Neuronal stem cell (in vitro differentiated cells): ENCODE results near the gene METTL16.
"Not testable (repeated sequence)": the region's sequence is repeated elsewhere in the genome, so short reads cannot be mapped to it uniquely, and the experiment has no call there.

ENCODE experiments used
- DNase-seq: peaks from one replicate; pipeline ENCODE4 v3.0.0-alpha.2; 2013; ENCODE audit warnings: low spot score
- H2AFZ ChIP-seq: one replicate; pipeline ENCODE4 v1.6.1; 2013; ENCODE audit warnings: mild to moderate bottlenecking, low read length, inconsistent platforms
- H2AK5ac ChIP-seq: 2 replicates; pipeline ENCODE4 v1.6.1; 2013; ENCODE audit warnings: low read depth, mild to moderate bottlenecking, inconsistent platforms, low read length, moderate library complexity, mixed read lengths
- H2BK120ac ChIP-seq: 2 replicates; pipeline ENCODE4 v1.6.1; 2013; ENCODE audit warnings: low read depth, mild to moderate bottlenecking, inconsistent platforms, low read length, moderate library complexity, mixed read lengths
- H2BK12ac ChIP-seq: one replicate; pipeline ENCODE4 v1.6.1; 2013; ENCODE audit warnings: low read length, inconsistent platforms
- H2BK15ac ChIP-seq: 2 replicates; pipeline ENCODE4 v1.6.1; 2013; ENCODE audit warnings: mild to moderate bottlenecking, low read length, inconsistent platforms, mixed read lengths
- H2BK5ac ChIP-seq: one replicate; pipeline ENCODE4 v1.6.1; 2013; ENCODE audit warnings: inconsistent platforms, mild to moderate bottlenecking, low read length, moderate library complexity
- H3K14ac ChIP-seq: one replicate; pipeline ENCODE4 v1.6.1; 2013; ENCODE audit warnings: low read length, inconsistent platforms
- H3K18ac ChIP-seq: 2 replicates; pipeline ENCODE4 v1.6.1; 2013; ENCODE audit warnings: low read length, inconsistent platforms
- H3K23ac ChIP-seq: 2 replicates; pipeline ENCODE4 v1.6.1; 2013; ENCODE audit warnings: low read depth, mild to moderate bottlenecking, mixed read lengths, low read length, inconsistent platforms; ENCODE audit not compliant: poor library complexity
- H3K27ac ChIP-seq: replicated peaks from 3 replicates; pipeline ENCODE4 v1.5.1; 2013; ENCODE audit warnings: low read length, inconsistent platforms
- H3K27me3 ChIP-seq, 3 experiments: 2 replicates each; pipeline ENCODE4 v1.6.1; 2013; ENCODE audit warnings: low read length in 3 of 3, mild to moderate bottlenecking in 2 of 3, inconsistent platforms in 1 of 3, low read depth in 1 of 3, mixed read lengths in 1 of 3, moderate library complexity in 1 of 3; ENCODE audit not compliant: control insufficient read depth in 3 of 3, insufficient read depth in 3 of 3
- H3K36me3 ChIP-seq, 2 donors: replicated peaks in 1 of 2; 2 replicates each; pipeline ENCODE4 v1.6.1; 2013; ENCODE audit warnings: low read length in 2 of 2; ENCODE audit not compliant: control insufficient read depth in 2 of 2, insufficient read depth in 2 of 2
- H3K4ac ChIP-seq: 2 replicates; pipeline ENCODE4 v1.6.1; 2013; ENCODE audit warnings: inconsistent platforms, mild to moderate bottlenecking, low read length, moderate library complexity
- H3K4me1 ChIP-seq, 2 donors: 1 replicate in 1 of 2; 2 replicates in 1 of 2; pipeline ENCODE4 v1.6.1; 2013; ENCODE audit warnings: low read length in 2 of 2, low read depth in 1 of 2; ENCODE audit not compliant: control insufficient read depth in 2 of 2, insufficient read depth in 1 of 2
- H3K4me2 ChIP-seq: one replicate; pipeline ENCODE4 v1.6.1; 2013; ENCODE audit warnings: mild to moderate bottlenecking, low read length, inconsistent platforms; ENCODE audit not compliant: insufficient read depth, poor library complexity, severe bottlenecking
- H3K4me3 ChIP-seq, 2 donors: 2 replicates each; pipeline ENCODE4 v1.5.1; 2013; ENCODE audit warnings: low read length in 2 of 2, mild to moderate bottlenecking in 2 of 2, inconsistent platforms in 1 of 2, moderate library complexity in 1 of 2
- H3K79me1 ChIP-seq: one replicate; pipeline ENCODE4 v1.6.1; 2013; ENCODE audit warnings: low read depth, mild to moderate bottlenecking, inconsistent platforms, low read length, moderate library complexity
- H3K9ac ChIP-seq: one replicate; pipeline ENCODE4 v1.6.1; 2013; ENCODE audit warnings: mild to moderate bottlenecking, low read depth, low read length, inconsistent platforms; ENCODE audit not compliant: poor library complexity
- H3K9me3 ChIP-seq, 2 donors: replicated peaks in 1 of 2; 2 replicates each; pipeline versions ENCODE3 to v1.6.1; 2013; ENCODE audit warnings: low read length in 2 of 2, mild to moderate bottlenecking in 2 of 2, inconsistent platforms in 1 of 2, low read depth in 1 of 2, mixed read lengths in 1 of 2, moderate library complexity in 1 of 2; ENCODE audit not compliant: control insufficient read depth in 2 of 2, insufficient read depth in 1 of 2
- H4K8ac ChIP-seq: one replicate; pipeline ENCODE4 v1.6.1; 2013; ENCODE audit warnings: low read depth, mild to moderate bottlenecking, inconsistent platforms, low read length, moderate library complexity
- H4K91ac ChIP-seq: one replicate; pipeline ENCODE4 v1.6.1; 2013; ENCODE audit warnings: low read length, low read depth, mild to moderate bottlenecking, inconsistent platforms; ENCODE audit not compliant: poor library complexity
- WGBS, 2 donors: extraction: QIAGEN DNeasy Blood & Tissue Kit; methylation state at CpG; one replicate each; pipeline ENCODE4 v1.1.7; 2013; ENCODE audit warnings: missing lambda C conversion rate in 2 of 2, mixed read lengths in 1 of 2; ENCODE audit not compliant: insufficient read length in 2 of 2, insufficient replicate concordance in 1 of 2; ENCODE audit errors: extremely low coverage in 2 of 2; 5-methylcytosine and 5-hydroxymethylcytosine counted together

The METTL16 gene

DNA sequence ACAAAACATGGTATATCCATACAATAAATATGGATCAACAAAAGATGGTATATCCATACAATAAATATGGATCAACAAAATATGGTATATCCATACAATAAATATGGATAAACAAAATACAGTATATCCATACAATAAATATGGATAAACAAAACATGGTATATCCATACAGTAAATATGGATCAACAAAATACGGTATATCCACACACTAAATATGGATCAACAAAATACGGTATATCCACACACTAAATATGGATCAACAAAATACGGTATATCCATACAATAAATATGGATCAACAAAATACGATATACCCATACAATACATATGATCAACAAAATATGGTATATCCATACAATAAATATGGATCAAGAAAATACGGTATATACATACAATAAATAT, 8.1 kb downstream of the METTL16 start:
- Histone ChIP-seq H3K4me3 (no peak overlapping the region), H2BK120ac (no peak overlapping the region), H3K9ac (no peak overlapping the region), H3K14ac (no peak overlapping the region), H3K4me1 (no peaks in the 10 kb centered on the region), H3K9me3 (peaks cover 5 to 33% of the 10 kb centered on the region in 2 donors), H3K36me3 (peaks cover 6 to 60% of the 10 kb centered on the region in 2 donors), H4K8ac (no peak overlapping the region), H3K23ac (no peak overlapping the region), H3K79me1 (peaks cover 5% of the 10 kb centered on the region), H3K27me3 (no peaks in the 10 kb centered on the region), H3K18ac (no peak overlapping the region), H2AK5ac (no peak overlapping the region), H3K4me2 (no peak overlapping the region), H4K91ac (no peak overlapping the region), H2AFZ (no peak overlapping the region), H3K27ac (no peak overlapping the region), H2BK15ac (no peak overlapping the region), H2BK12ac (no peak overlapping the region), H2BK5ac (no peak overlapping the region), H3K4ac (no peak overlapping the region)
- DNase-seq: no peak
- WGBS, 2 donors: no CpG with 5 or more reads among the region's 5 CpGs

GRCh38 chr17:2502871-2503580, 8.7 kb downstream of the METTL16 start:
- H2AFZ ChIP-seq: no peak overlapping the region
- H3K9me3 ChIP-seq: peaks cover 3 to 29% of the 10 kb centered on the region in 2 donors
- no peak overlapping the region for H4K8ac ChIP-seq
- no peak overlapping the region for H3K4ac ChIP-seq
- H2BK5ac ChIP-seq: no peak overlapping the region
- H3K23ac ChIP-seq: no peak overlapping the region
- H3K9ac ChIP-seq: no peak overlapping the region
- H3K27ac ChIP-seq: no peak overlapping the region
- peaks cover 3% of the 10 kb centered on the region for H3K79me1 ChIP-seq
- WGBS, 2 donors: no CpG with 5 or more reads among the region's 8 CpGs
- H3K36me3 ChIP-seq: peaks cover 6 to 59% of the 10 kb centered on the region in 2 donors
- H4K91ac ChIP-seq: no peak overlapping the region
- H3K4me3 ChIP-seq: no peak overlapping the region
- no peak overlapping the region for H2BK12ac ChIP-seq
- H3K4me1 ChIP-seq: no peaks in the 10 kb centered on the region
- H2BK15ac ChIP-seq: no peak overlapping the region
- no peak for DNase-seq
- no peaks in the 10 kb centered on the region for H3K27me3 ChIP-seq
- no peak overlapping the region for H2AK5ac ChIP-seq
- H2BK120ac ChIP-seq: no peak overlapping the region
- no peak overlapping the region for H3K4me2 ChIP-seq
- H3K18ac ChIP-seq: no peak overlapping the region
- H3K14ac ChIP-seq: no peak overlapping the region

DNA sequence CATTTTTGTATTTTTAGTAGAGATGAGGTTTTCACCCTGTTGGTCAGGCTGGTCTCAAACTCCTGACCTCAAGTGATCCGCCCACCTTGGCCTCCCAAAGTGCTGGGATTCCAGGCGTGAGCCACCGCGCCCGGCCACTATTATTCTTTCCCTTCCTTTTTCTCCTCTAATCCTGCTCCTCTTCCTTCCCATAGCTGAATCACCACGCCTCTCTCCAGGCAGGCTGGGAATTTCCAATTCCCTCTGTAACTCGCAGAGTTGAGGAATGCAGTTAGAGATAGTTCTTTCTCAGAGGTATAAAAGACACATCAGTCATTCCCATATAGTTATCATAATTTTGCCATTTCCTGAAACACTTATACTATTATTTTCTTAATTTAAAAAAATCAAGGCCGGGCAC, 11.2 kb downstream of the METTL16 start:
- Histone ChIP-seq H3K23ac (no peak overlapping the region), H3K4ac (no peak overlapping the region), H2BK120ac (no peak overlapping the region), H4K8ac (no peak overlapping the region), H2AFZ (no peak overlapping the region), H3K79me1 (peaks cover 4% of the 10 kb centered on the region), H4K91ac (no peak overlapping the region), H3K14ac (no peak overlapping the region), H2BK12ac (no peak overlapping the region), H3K4me2 (no peak overlapping the region), H3K9me3 (peaks cover 0 to 23% of the 10 kb centered on the region in 2 donors), H3K4me1 (no peaks in the 10 kb centered on the region), H2BK15ac (no peak overlapping the region), H3K27me3 (no peaks in the 10 kb centered on the region), H2BK5ac (no peak overlapping the region), H3K36me3 (peaks cover 5 to 74% of the 10 kb centered on the region in 2 donors), H2AK5ac (no peak overlapping the region), H3K18ac (no peak overlapping the region), H3K27ac (no peak overlapping the region), H3K4me3 (no peak overlapping the region), H3K9ac (no peak overlapping the region)
- WGBS, 2 donors: no CpG with 5 or more reads among the region's 8 CpGs
- DNase-seq: no peak

DNA sequence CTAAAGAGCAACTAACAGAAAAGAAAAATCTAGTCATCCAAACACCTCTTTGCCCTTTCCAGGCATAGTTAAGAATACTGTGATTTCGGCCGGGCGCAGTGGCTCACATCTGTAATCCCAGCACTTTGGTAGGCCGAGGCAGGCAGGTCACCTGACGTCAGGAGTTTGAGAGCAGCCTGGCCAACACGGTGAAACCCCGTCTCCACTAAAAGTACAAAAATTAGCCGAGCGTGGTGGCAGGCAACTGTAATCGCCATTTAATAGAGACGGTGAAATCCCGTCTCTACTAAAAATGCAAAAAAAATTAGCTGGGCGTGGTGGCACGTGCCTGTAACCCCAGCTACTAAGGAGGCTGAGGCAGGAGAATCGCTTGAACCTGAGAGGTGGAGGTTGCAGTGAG, 22.4 kb downstream of the METTL16 start:
- not testable (repeated sequence) for H4K91ac ChIP-seq, H3K14ac ChIP-seq, H3K23ac ChIP-seq, H2BK5ac ChIP-seq, H3K4me1 ChIP-seq, DNase-seq, H2BK120ac ChIP-seq, H2AK5ac ChIP-seq, H3K18ac ChIP-seq, H2AFZ ChIP-seq, H4K8ac ChIP-seq, H3K4ac ChIP-seq, H3K9me3 ChIP-seq, H3K27ac ChIP-seq, H3K9ac ChIP-seq, H3K4me2 ChIP-seq, H3K27me3 ChIP-seq, H2BK15ac ChIP-seq, H3K4me3 ChIP-seq, H2BK12ac ChIP-seq, H3K79me1 ChIP-seq
- H3K36me3 ChIP-seq: peaks cover 5 to 22% of the 10 kb centered on the region in 2 donors
- no CpG with 5 or more reads among the region's 15 CpGs for WGBS, 2 donors
